ENCODE measurements around the gene FADS3. TPM values are rescaled to one million over a fixed set of nuclear protein-coding genes. Genes with fewer than 3 reads are reported as not detected.
"Not testable (repeated sequence)": the region's sequence is repeated elsewhere in the genome, so short reads cannot be mapped to it uniquely, and the experiment has no call there.

Gene FADS3
- polyA plus RNA-seq, 2 donors: 7.2 to 9.8 TPM

DNA sequence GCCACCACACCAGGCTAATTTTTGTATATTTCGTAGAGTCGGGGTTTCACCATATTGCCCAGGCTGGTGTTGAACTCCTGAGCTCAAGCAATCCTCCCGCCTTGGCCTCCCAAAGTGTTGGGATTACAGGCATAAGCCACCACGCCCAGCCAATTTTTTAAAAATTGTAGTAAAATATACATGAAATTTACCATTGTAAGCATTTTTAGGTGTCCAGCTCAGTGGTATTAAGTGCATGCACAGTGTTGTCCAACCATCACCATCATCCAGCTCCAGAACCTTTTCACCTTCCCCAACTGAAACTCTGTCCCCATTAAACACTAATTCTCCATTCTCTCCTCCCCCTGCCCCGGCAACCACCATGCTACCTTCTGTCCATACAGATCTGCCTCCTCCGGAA, 8.5 kb downstream of the FADS3 start:
- H3K4me1 ChIP-seq (ENCODE audit: control insufficient read depth in 2 of 2, insufficient read depth in 2 of 2, low read length in 1 of 2): peaks cover 0 to 2% of the 10 kb centered on the region in 2 donors

DNA sequence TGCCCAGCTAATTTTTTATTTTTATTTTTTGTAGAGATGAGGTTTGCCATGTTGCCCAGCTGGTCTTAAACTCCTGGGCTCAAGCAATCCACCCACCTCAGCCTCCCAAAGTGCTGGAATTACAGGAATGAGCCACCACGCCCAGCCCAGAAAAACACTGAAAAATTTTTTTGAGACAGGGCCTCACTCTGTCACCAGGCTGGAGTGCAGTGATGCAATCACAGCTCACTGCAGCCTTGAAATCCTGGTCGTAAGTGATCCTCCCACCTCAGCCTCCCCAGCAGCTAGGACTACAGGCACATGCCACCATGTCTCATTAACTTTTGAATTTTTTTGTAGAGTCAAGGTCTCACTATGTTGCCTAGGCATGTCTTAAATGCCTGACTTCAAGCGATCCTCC, 9.1 kb downstream of the FADS3 start:
- not testable (repeated sequence) for H3K4me3 ChIP-seq (ENCODE audit: low read depth in 1 of 2, low read length in 2 of 2); H3K27me3 ChIP-seq (ENCODE audit: control insufficient read depth in 1 of 2, insufficient read depth in 2 of 2, low read length in 2 of 2); H3K4me1 ChIP-seq (ENCODE audit: control insufficient read depth in 2 of 2, insufficient read depth in 2 of 2, low read length in 1 of 2); H3K9me3 ChIP-seq (ENCODE audit: control insufficient read depth in 2 of 2, insufficient read depth in 1 of 2, low read depth in 1 of 2, low read length in 1 of 2); H3K27ac ChIP-seq (ENCODE audit: low read depth in 2 of 2, low read length in 1 of 2); H3K36me3 ChIP-seq (ENCODE audit: control insufficient read depth in 2 of 2, insufficient read depth in 2 of 2, low read length in 1 of 2)
- 84 to 90% methylated on average over 3 of the region's 3 CpGs for WGBS, 2 donors

More for the DNA sequence above, 8.5 kb downstream of the FADS3 start:
- Histone ChIP-seq H3K36me3 (ENCODE audit: control insufficient read depth in 2 of 2, insufficient read depth in 2 of 2, low read length in 1 of 2) (peaks cover 0 to 2% of the 10 kb centered on the region in 2 donors), H3K9me3 (ENCODE audit: control insufficient read depth in 2 of 2, insufficient read depth in 1 of 2, low read depth in 1 of 2, low read length in 1 of 2) (peaks cover 0 to 5% of the 10 kb centered on the region in 2 donors), H3K4me3 (ENCODE audit: low read depth in 1 of 2, low read length in 2 of 2) (no peak overlapping the region), H3K27ac (ENCODE audit: low read depth in 2 of 2, low read length in 1 of 2) (no peak overlapping the region), H3K27me3 (ENCODE audit: control insufficient read depth in 1 of 2, insufficient read depth in 2 of 2, low read length in 2 of 2) (no peaks in the 10 kb centered on the region)
- WGBS, 2 donors: 79 to 88% methylated on average over 6 of the region's 6 CpGs

DNA sequence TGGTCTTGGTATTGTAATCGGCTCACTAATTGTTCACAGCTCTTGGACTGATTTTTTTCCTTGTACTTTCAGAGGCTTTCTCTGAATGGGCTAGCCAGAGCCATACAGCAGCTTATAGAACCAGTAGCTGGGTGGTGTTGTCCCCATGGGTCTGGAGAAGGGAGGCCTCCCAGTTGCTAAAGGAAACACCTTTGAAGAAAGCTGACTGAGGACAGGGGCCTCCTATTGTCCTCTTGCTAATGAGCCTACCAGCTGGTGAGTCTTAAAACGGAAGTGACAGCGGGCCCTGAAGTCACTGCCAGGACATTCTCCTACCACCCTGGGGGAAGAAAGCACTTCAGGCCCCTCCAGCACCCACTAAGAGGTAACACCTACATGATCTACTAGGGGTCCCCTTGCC, 9.9 kb downstream of the FADS3 start:
- no peak overlapping the region for H3K27ac ChIP-seq (ENCODE audit: low read depth in 2 of 2, low read length in 1 of 2)

DNA sequence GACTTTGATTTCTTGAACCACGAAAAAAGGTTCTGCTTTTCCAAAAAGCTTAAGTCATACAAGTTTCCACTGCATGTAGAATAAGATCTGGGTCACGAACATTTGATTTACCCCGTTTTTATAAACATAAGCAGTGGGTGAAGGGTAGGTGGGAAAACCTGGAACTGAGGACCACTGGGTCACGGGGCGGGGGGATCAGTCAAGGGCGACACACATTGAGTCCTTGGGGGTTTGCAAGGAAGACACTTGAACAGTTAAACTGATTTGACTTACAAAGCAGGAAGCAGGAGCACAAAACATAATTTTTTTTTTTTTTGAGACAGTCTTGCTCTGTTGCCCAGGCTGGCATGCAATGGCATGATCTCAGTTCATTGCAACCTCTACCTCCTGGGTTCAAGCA, 10.9 kb downstream of the FADS3 start:
- Histone ChIP-seq H3K27ac (ENCODE audit: low read depth in 2 of 2, low read length in 1 of 2) (no peak overlapping the region), H3K27me3 (ENCODE audit: control insufficient read depth in 1 of 2, insufficient read depth in 2 of 2, low read length in 2 of 2) (no peaks in the 10 kb centered on the region), H3K4me1 (ENCODE audit: control insufficient read depth in 2 of 2, insufficient read depth in 2 of 2, low read length in 1 of 2) (no peaks in the 10 kb centered on the region), H3K9me3 (ENCODE audit: control insufficient read depth in 2 of 2, insufficient read depth in 1 of 2, low read depth in 1 of 2, low read length in 1 of 2) (no peaks in the 10 kb centered on the region), H3K4me3 (ENCODE audit: low read depth in 1 of 2, low read length in 2 of 2) (no peak overlapping the region), H3K36me3 (ENCODE audit: control insufficient read depth in 2 of 2, insufficient read depth in 2 of 2, low read length in 1 of 2) (peaks cover 0 to 2% of the 10 kb centered on the region in 2 donors)
- WGBS, 2 donors: 70 to 75% methylated on average over 6 of the region's 6 CpGs

More for the DNA sequence above, 9.9 kb downstream of the FADS3 start:
- Histone ChIP-seq H3K4me1 (ENCODE audit: control insufficient read depth in 2 of 2, insufficient read depth in 2 of 2, low read length in 1 of 2) (peaks cover 0 to 2% of the 10 kb centered on the region in 2 donors), H3K27me3 (ENCODE audit: control insufficient read depth in 1 of 2, insufficient read depth in 2 of 2, low read length in 2 of 2) (no peaks in the 10 kb centered on the region), H3K4me3 (ENCODE audit: low read depth in 1 of 2, low read length in 2 of 2) (no peak overlapping the region), H3K9me3 (ENCODE audit: control insufficient read depth in 2 of 2, insufficient read depth in 1 of 2, low read depth in 1 of 2, low read length in 1 of 2) (no peaks in the 10 kb centered on the region), H3K36me3 (ENCODE audit: control insufficient read depth in 2 of 2, insufficient read depth in 2 of 2, low read length in 1 of 2) (peaks cover 0 to 2% of the 10 kb centered on the region in 2 donors)
- 77 to 81% methylated on average over 3 of the region's 3 CpGs for WGBS, 2 donors

DNA sequence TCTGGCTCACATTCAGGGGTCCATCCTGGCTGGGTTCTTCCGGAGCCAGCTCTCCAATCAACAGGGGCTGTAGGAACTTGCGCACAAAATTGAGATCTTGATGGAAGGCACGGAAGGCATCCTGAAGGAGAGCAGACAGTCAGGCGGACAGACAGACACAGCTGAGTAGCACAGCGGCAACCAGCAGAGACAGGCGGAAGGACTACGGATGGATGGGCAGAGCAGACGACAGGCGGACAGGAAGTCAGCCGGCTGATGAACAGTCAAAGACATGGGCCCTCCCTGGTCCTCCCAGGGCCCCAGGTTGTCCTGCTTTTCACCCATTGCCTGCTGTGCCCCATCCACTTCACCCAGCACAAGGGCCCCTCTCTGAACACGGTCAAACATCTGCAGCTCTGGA, 11.3 kb downstream of the FADS3 start:
- Histone ChIP-seq H3K27me3 (ENCODE audit: control insufficient read depth in 1 of 2, insufficient read depth in 2 of 2, low read length in 2 of 2) (no peaks in the 10 kb centered on the region), H3K36me3 (ENCODE audit: control insufficient read depth in 2 of 2, insufficient read depth in 2 of 2, low read length in 1 of 2) (peaks cover 0 to 2% of the 10 kb centered on the region in 2 donors), H3K4me3 (ENCODE audit: low read depth in 1 of 2, low read length in 2 of 2) (no peak overlapping the region), H3K4me1 (ENCODE audit: control insufficient read depth in 2 of 2, insufficient read depth in 2 of 2, low read length in 1 of 2) (no peaks in the 10 kb centered on the region), H3K27ac (ENCODE audit: low read depth in 2 of 2, low read length in 1 of 2) (no peak overlapping the region), H3K9me3 (ENCODE audit: control insufficient read depth in 2 of 2, insufficient read depth in 1 of 2, low read depth in 1 of 2, low read length in 1 of 2) (no peaks in the 10 kb centered on the region)
- WGBS, 2 donors: 81 to 85% methylated on average over 11 of the region's 11 CpGs

DNA sequence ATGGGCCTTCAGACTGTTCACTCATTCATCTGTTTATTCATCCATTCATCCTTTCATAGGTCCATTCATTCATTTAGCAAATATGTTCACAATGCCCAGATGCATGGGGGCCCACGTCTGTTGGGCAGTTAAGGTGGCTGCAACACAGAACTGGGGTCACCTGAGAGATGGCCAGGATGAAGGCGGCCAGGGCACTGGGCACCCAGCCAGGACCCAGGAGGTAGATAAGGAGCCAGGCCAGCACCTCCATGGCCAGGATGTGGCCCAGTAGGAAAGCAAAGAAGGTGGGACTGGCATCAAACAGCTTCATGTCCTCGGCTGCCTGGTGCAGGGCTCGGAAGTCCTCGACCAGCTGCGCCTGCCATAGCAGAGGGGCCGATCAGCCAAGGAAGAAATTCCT, 12.2 kb downstream of the FADS3 start:
- WGBS, 2 donors: 89 to 94% methylated on average over 7 of the region's 7 CpGs
- H3K4me1 ChIP-seq (ENCODE audit: control insufficient read depth in 2 of 2, insufficient read depth in 2 of 2, low read length in 1 of 2): peaks cover 0 to 2% of the 10 kb centered on the region in 2 donors

DNA sequence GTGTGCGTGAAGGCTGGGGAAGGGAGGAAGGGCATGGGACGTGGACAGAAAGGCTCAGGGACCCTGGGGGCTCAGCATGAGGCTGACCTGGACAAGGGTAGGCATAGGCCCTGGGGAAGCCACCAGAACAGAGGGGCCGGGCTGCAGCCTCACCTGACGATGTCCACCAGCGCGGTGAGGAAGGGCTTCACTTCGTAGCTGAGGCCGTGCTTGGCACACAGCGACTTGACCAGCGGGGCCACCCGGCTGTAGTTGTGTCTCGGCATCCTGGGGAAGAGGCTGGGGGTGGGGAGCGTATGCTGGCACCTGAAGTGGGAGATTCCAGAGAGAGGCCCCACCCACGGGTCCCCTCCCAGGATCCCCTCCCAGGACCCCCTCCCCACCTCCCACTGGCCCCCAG, 15.6 kb downstream of the FADS3 start:
- peaks cover 0 to 2% of the 10 kb centered on the region in 2 donors for H3K36me3 ChIP-seq (ENCODE audit: control insufficient read depth in 2 of 2, insufficient read depth in 2 of 2, low read length in 1 of 2)
- no peak overlapping the region for H3K27ac ChIP-seq (ENCODE audit: low read depth in 2 of 2, low read length in 1 of 2)
- H3K9me3 ChIP-seq (ENCODE audit: control insufficient read depth in 2 of 2, insufficient read depth in 1 of 2, low read depth in 1 of 2, low read length in 1 of 2): no peaks in the 10 kb centered on the region
- peaks cover 0 to 5% of the 10 kb centered on the region in 2 donors for H3K4me1 ChIP-seq (ENCODE audit: control insufficient read depth in 2 of 2, insufficient read depth in 2 of 2, low read length in 1 of 2)
- WGBS, 2 donors: 91 to 94% methylated on average over 13 to 14 of the region's 14 CpGs
- no peak overlapping the region for H3K4me3 ChIP-seq (ENCODE audit: low read depth in 1 of 2, low read length in 2 of 2)
- no peaks in the 10 kb centered on the region for H3K27me3 ChIP-seq (ENCODE audit: control insufficient read depth in 1 of 2, insufficient read depth in 2 of 2, low read length in 2 of 2)

More for the DNA sequence above, 12.2 kb downstream of the FADS3 start:
- H3K27ac ChIP-seq (ENCODE audit: low read depth in 2 of 2, low read length in 1 of 2): no peak overlapping the region
- H3K27me3 ChIP-seq (ENCODE audit: control insufficient read depth in 1 of 2, insufficient read depth in 2 of 2, low read length in 2 of 2): no peaks in the 10 kb centered on the region
- no peaks in the 10 kb centered on the region for H3K9me3 ChIP-seq (ENCODE audit: control insufficient read depth in 2 of 2, insufficient read depth in 1 of 2, low read depth in 1 of 2, low read length in 1 of 2)
- no peak overlapping the region for H3K4me3 ChIP-seq (ENCODE audit: low read depth in 1 of 2, low read length in 2 of 2)
- peaks cover 0 to 2% of the 10 kb centered on the region in 2 donors for H3K36me3 ChIP-seq (ENCODE audit: control insufficient read depth in 2 of 2, insufficient read depth in 2 of 2, low read length in 1 of 2)

DNA sequence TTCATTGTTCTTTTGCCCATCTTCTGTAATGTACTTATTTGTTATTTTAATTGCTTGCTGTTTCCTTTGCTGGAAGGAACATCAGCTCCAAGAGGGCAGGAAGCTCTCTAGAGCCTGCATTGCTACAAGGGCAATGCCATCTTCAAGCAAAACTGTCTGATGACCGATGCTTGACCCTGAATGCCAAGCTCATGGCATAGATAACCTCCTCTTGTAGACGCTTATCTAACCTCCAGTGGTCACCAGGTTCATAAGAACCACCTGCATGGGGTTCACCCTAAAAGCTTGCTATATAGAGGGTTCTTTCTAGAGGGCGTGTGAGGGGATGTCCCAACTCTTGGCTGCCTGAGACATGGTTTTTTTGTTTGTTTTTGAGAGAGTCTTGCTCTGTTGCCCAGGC, 16.5 kb downstream of the FADS3 start:
- H3K4me3 ChIP-seq (ENCODE audit: low read depth in 1 of 2, low read length in 2 of 2): no peak overlapping the region
- peaks cover 0 to 2% of the 10 kb centered on the region in 2 donors for H3K36me3 ChIP-seq (ENCODE audit: control insufficient read depth in 2 of 2, insufficient read depth in 2 of 2, low read length in 1 of 2)
- H3K27me3 ChIP-seq (ENCODE audit: control insufficient read depth in 1 of 2, insufficient read depth in 2 of 2, low read length in 2 of 2): no peaks in the 10 kb centered on the region
- H3K9me3 ChIP-seq (ENCODE audit: control insufficient read depth in 2 of 2, insufficient read depth in 1 of 2, low read depth in 1 of 2, low read length in 1 of 2): no peaks in the 10 kb centered on the region
- WGBS, 2 donors: 74 to 75% methylated on average over 3 of the region's 3 CpGs
- peaks cover 0 to 5% of the 10 kb centered on the region in 2 donors for H3K4me1 ChIP-seq (ENCODE audit: control insufficient read depth in 2 of 2, insufficient read depth in 2 of 2, low read length in 1 of 2)
- H3K27ac ChIP-seq (ENCODE audit: low read depth in 2 of 2, low read length in 1 of 2): no peak overlapping the region

DNA sequence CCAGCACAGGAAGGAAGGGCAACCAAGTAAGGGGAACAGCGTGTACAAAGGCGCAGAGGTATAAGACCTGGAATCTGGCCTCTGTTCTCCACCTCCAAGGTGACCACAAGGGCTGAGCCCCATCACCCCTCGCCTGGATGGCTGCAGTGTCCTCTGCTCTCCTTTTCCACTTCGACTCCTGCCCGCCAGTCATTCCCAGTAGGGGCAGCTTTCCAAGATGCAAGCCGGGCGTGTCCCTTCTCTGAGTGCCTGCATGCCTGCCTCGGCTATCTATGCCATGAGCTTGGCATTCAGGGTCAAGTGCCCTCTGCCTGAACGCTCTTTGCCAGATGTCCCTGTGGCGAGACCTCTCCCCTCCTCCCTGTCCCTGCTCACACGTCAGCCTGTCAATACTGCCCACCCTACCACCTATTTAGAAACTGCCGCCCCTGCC, 17.0 kb downstream of the FADS3 start:
- Histone ChIP-seq H3K4me3 (ENCODE audit: low read depth in 1 of 2, low read length in 2 of 2) (no peak overlapping the region), H3K4me1 (ENCODE audit: control insufficient read depth in 2 of 2, insufficient read depth in 2 of 2, low read length in 1 of 2) (peaks cover 0 to 5% of the 10 kb centered on the region in 2 donors), H3K27ac (ENCODE audit: low read depth in 2 of 2, low read length in 1 of 2) (no peak overlapping the region), H3K27me3 (ENCODE audit: control insufficient read depth in 1 of 2, insufficient read depth in 2 of 2, low read length in 2 of 2) (no peaks in the 10 kb centered on the region), H3K9me3 (ENCODE audit: control insufficient read depth in 2 of 2, insufficient read depth in 1 of 2, low read depth in 1 of 2, low read length in 1 of 2) (no peaks in the 10 kb centered on the region), H3K36me3 (ENCODE audit: control insufficient read depth in 2 of 2, insufficient read depth in 2 of 2, low read length in 1 of 2) (no peaks in the 10 kb centered on the region)
- 54 to 57% methylated on average over 12 of the region's 12 CpGs for WGBS, 2 donors

DNA sequence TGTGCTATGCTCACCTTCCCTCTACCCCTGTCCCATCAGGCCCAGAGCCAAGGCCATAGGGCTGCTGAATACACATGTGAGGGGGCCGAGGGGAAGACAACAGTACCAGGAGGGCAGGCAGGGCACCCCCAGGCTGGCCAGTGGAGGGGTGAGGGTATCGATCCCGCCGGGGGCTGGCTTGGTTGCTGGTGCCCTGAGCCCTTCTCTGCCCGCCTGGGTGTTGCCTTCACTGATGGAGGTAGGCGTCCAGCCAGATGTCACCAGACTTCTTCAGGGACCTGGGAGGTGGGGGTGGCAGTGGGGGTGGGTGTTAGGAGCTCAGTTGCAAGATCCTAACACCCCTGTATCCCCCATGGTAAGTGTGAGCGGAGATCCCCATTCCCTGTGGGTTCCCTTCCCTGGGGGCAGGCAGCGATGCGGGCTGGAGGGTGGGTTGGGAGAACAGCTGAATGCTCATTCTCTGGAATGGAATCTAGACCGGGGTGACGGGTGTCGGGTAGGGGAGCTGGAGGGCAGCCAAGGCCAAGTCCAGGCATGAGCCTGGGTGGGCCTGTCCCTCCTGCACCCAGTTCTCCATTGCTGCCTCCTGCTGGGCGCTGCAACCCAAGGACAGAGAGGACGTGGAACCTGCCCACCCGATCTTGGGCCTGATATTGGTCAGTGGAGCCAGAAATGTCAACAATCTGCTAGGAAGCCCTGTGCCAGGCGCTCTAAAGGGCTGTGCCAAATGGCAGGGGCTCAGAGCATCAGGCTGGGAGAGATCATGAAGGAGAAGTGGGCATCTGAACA, 17.6 kb downstream of the FADS3 start:
- Histone ChIP-seq H3K9me3 (ENCODE audit: control insufficient read depth in 2 of 2, insufficient read depth in 1 of 2, low read depth in 1 of 2, low read length in 1 of 2) (no peaks in the 10 kb centered on the region), H3K27me3 (ENCODE audit: control insufficient read depth in 1 of 2, insufficient read depth in 2 of 2, low read length in 2 of 2) (no peaks in the 10 kb centered on the region), H3K27ac (ENCODE audit: low read depth in 2 of 2, low read length in 1 of 2) (no peak overlapping the region)

More for the DNA sequence above, 17.6 kb downstream of the FADS3 start:
- Histone ChIP-seq H3K4me1 (ENCODE audit: control insufficient read depth in 2 of 2, insufficient read depth in 2 of 2, low read length in 1 of 2) (peaks cover 0 to 5% of the 10 kb centered on the region in 2 donors), H3K4me3 (ENCODE audit: low read depth in 1 of 2, low read length in 2 of 2) (no peak overlapping the region), H3K36me3 (ENCODE audit: control insufficient read depth in 2 of 2, insufficient read depth in 2 of 2, low read length in 1 of 2) (no peaks in the 10 kb centered on the region)
- WGBS, 2 donors: 78 to 79% methylated on average over 16 of the region's 16 CpGs

Measured in esophagus (tissue), 2 donors.